HG02840 (cell line): Measurements from ENCODE around the gene SVOPL.

Experiments
- ATAC-seq: cut with Tn5 transposase; IDR thresholded peaks from one replicate; pipeline ENCODE4 v1.9.1; 2021; ENCODE audit warnings: mild to moderate bottlenecking, moderate library complexity, moderate number of reproducible peaks; ENCODE audit not compliant: unreplicated experiment, low FRiP score

Gene SVOPL

DNA sequence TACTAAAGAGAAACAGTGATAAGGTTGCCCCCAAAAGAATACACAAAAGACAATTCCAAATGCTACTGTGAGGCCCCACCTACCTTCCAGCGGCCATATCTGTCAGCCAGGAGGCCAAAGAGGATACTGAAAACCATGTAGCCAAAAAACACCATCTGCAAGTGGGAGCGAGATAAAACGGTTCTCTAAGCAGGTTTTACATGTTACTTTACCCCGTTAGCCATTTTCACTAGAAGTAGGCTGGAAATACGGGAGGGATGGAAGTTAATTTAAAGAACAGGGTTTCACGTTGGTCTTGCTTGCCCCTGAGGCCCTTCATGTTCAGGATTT lies 38.2 kb downstream of the SVOPL start:
- no peak for ATAC-seq

- no peak for ATAC-seq
Observed at GRCh38 chr7:138662076-138662990, 38.8 kb downstream of the SVOPL start.

DNA sequence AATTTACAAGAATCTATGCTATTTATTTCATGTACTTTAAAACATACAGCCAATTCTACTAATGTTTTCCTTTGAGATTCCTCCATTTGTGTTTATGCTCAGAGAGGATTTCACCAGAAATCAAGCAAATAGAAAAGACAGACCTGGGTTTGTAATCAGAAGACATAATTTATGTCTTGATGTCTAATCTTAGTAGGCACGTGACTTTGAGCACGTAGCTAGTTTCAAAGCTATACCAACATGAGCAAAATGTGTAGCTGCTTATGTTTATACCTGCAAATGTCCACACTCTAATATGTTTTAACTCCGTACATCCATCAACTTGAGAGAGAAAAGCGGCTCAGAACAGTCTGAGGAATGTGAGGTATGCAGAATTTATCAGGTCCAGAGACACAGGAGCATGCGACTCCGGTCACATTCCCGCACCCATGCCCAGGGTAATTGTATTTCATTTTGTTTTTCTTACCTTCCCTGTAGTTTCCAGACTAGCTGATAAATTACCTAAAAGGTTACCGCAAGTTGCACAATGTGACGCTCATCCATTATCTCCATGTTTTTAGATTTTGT lies 40.0 kb downstream of the SVOPL start:
- no peak for ATAC-seq

- ATAC-seq = no peak
Observed at GRCh38 chr7:138658889-138659288, 42.3 kb downstream of the SVOPL start.

DNA sequence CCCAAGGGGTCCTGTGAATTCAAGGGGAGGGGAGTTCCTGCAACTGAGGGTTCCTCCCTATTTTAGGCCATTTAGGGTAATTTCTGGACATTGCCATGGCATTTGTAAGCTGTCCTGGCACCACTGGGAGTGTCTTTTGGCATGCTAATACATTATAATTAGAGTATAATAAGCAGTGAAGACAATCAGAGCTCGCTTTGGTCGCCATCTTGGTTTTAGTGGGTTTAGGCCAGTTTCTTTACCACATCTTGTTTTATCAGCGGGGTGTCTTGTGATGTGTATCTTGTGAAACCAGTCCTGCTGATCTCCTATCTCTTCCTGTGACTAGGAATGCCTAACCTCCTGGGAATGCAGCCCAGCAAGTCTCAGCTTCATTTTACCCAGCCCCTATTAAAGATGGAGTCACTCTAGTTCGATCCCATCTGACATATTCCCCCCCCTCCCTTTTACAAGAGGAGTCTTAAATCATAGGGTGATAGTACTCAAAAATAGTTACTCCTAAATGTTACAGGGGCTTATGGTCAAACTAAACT lies 43.2 kb downstream of the SVOPL start:
- ATAC-seq = no peak

GRCh38 chr7:138656952-138657351 lies 44.2 kb downstream of the SVOPL start:
- no peak for ATAC-seq

DNA sequence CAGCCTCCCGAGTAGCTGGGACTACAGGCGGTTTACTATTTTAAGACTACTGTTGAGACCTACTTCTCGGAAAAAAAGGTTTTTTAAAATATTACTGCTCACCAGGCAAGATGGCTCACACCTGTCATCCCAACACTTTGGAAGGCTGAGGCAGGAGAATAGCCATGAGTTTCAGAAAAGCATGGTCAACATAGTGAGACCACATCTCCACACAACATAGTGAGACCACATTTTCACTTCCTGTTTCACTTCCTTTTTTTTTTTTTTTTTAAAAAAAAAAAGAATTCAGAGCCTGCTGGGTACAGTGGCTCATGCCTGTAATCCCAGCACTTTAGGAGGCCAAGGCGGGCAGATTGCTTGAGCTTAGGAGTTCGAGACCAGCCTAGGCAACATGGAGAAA lies 46.5 kb downstream of the SVOPL start:
- ATAC-seq = no peak

DNA sequence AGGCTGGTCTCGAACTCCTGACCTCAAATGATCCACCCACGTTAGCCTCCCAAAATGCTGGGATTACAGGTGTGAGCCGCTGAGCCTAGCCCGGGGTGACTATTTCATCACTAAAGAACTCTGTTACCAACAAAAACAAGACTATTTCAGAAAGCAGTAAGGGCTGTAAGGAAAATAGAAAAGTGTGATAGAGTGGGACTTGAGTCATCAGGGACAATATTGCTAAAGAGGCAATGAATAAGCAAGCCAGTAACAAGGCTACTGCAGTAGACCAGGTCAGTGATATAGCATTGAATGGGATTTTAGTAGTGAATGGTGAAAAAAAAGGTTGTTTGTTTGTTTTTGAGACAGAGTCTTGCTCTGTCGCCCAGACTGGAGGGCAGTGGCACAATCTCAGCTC lies 51.7 kb downstream of the SVOPL start:
- no peak for ATAC-seq

DNA sequence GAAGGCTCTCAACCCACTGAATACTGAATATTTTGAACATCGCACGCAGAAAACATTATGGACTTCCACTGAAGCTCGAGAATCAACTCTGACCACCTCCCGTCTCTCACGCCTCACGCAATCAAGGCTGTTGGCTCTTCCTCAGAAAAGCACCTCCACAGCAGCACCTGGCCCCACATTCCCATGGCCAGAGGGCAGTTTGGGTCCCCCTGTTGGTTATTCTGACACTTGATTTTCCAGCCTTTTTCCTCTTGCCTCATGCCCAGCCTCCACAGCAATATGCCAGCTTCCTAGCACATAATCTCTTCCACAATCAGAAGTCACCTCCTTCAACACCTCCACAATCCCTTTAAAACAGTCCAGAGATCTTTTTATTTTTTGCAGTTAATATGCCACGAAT lies 55.9 kb downstream of the SVOPL start:
- no peak for ATAC-seq

DNA sequence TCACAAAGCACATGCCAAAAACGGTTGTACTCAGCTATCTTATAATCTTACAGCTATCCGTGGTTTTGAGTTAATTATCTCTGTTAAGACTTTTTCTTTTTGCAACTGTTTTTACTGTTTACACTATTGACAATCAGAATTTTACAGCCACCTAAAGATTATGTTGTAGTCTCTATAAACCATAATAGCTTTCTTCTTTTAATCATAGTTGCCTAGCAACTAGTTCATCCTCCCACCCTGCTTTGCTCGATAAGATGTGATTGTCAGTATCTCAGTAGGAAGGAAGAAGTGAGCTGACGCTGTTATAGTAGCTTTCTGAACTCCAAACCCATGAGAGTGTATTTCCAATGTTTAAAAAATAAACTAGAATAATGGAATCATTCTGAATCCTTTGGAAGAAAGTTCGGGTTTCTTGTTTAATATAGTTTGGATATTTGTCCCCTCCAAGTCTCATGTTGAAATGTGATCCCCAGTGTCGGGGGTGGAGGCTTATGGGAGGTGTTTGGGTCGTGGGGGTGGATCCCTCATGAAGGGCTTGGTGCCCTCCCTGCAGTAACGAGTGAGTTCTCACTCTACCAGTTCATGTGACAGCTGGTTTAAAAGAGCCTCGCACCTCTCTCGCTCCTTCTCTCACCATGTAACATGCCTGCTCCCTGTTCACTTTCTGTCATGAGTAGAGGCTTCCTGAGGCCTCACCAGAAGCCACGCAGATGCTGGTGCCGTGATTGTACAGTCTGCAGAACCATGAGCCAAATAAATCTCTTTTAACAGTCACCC lies 68.1 kb downstream of the SVOPL start:
- no peak for ATAC-seq

DNA sequence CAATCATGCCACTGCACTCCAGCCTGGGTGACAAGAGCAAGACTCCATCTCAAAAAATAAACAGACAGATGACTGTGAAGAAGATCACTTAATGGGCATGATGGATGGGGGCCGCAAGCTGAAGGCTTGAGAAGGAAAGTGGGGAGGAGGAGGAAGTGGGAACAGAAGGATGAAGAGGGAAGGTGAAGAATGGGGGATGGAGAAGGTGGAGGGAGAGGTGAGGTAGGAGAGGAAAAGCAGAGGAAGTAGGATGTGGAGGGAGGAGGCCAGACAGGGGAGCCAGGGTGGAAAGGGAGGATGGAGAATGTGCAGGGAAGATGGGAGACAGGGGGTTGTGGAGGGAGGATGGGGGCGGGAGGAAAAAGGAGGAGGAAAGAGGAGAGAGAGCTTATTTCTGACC lies 68.8 kb downstream of the SVOPL start:
- ATAC-seq = no peak

DNA sequence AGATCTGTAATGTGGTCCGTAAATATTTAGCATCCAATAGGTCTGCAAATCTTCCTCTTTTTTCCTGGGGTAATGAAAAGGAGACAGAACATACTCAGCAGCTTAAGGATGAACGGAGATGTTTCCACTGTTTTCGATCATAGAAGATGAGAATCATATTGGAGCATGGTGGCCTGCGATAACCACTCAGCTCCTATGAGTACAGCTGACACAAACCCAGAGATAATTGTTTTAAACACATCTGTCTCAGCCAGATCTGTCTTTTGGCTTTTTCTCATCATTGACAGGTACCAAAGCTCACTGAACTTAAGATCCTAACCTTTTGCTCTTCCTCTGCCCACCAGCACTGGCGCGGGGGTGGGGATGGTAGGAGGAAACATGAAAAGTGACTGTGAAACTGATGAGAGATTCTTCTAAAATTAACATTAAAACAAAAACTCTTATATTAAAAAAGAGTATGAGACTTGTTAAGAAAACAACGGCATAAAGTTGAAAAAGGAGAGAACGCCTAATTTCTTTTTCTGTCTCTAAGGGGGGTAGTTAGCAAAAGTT lies 71.0 kb downstream of the SVOPL start:
- no peak for ATAC-seq

GRCh38 chr7:138627361-138627760 lies 73.8 kb downstream of the SVOPL start:
- no peak for ATAC-seq

- no peak for ATAC-seq
Observed at GRCh38 chr7:138626846-138627245, 74.3 kb downstream of the SVOPL start.

DNA sequence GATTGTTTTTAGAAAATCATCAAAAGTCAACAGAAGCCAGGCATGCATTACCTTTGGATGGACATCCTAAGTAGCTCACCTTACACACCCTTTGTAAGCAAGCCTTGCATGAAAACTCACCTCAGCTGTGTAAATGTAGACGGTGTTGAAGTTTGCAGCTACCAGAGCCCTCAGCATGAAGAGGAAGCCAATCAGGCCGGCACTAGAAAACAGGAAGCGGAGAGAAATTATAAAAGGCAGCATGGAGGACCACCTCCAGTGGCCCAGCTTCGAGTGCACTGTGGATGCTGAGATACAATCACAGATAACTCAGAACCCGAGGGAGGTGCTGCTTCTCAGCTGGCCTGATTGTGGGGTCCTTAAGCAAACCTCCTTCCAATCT lies 75.3 kb downstream of the SVOPL start:
- ATAC-seq = no peak

DNA sequence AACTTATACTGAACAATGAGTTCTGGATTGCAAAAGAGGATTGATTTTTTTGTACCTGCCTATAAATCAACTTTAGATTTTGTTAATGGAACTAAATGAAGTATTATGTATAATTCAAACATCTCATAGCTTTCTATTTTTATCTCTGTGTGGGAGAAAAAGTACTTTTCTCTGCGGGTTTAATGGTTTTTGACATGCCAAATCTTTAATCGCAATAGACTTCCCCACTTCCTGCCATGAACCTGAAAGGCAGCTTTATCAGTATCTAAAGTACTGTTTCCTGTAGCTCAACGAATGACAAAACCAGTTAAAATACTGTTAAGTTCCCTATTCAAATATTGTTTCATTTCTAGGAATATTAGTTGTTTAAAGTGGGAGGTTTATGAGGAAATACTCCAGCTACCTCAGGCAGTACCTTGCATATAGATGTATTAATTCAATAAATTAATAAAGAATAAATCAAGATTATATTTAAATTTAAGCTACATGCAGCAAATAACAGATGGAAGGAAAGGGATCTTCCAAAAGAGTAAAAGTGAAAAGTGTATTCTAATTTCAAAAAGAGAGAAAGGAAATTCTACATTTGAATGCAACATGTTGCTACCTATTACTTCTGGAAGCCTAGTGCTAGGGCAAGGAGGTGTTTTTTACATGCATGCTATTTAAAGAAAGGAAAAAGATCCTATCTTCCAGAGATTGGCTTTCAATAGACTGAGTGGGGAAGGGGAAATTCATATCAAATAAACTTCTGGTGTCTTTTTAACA lies 75.9 kb downstream of the SVOPL start:
- no peak for ATAC-seq

DNA sequence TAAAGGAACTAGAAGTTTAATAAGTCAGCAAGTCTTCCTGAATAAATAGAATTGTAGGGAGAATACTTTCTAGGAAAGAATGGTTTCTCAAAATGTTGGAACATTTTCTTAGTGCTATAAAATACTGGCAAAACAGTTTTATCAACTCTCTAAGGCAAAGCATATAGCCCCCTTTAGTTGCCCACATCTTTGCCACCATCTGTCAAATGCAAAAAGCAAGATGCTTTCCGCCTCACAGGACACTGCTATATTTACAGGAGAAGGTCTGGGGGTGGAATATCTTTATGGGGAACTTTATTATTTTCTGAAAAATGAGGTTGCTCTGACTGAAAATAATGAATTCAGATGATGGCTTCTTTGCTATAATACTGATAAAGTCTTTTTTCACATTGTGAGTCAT lies 78.3 kb downstream of the SVOPL start:
- no peak for ATAC-seq

DNA sequence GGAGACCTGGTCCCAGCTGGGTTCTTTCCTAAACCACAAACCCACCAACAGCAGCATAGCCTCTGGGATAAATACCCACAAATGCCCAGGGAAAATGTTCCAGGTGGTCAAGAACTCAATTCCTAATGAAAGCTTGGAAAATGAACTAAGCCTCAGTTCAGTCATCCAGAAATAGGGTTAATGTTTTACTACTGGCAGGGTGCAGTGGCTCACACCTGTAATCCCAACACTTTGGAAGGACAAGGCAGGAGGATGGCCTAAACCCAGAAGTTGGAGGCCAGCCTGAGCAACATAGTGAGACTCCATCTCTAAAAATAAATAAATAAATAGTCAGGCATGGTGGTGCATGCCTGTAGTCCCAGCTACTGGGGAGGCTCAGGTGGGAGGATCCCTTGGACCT lies 82.2 kb downstream of the SVOPL start:
- ATAC-seq = no peak

GRCh38 chr7:138618506-138618905 lies 82.7 kb downstream of the SVOPL start:
- ATAC-seq = no peak

GRCh38 chr7:138616085-138616484 lies 85.1 kb downstream of the SVOPL start:
- ATAC-seq = no peak
